ENCODE data around the gene ABHD16A.

- TF ChIP-seq YY1 (IDR thresholded peaks at IDR 0.05; ENCODE audit: insufficient read depth, insufficient read length) (no peak), ZNF274 (IDR thresholded peaks at IDR 0.05; ENCODE audit: low read depth, low read length) (no peak), SUZ12 (IDR thresholded peaks at IDR 0.05; ENCODE audit: extremely low read depth, insufficient read depth, insufficient read length) (no peak)
Observed at GRCh38 chr6:31752739-31753319, 49.7 kb upstream of the ABHD16A start.

All from NT2/D1 (cell line).